B cell (primary cell): ENCODE measurements around the gene ARL3.
"Not testable (repeated sequence)": the region's sequence is repeated elsewhere in the genome, so short reads cannot be mapped to it uniquely, and the experiment has no call there.

Experiments used
- CTCF ChIP-seq: fragments of 200-600 bp; IDR thresholded peaks from one replicate; pipeline ENCODE4 v1.8.0; 2022; ENCODE audit warnings: antibody characterized with exemption, mild to moderate bottlenecking
- EZH2 ChIP-seq: IDR thresholded peaks from 2 replicates; pipeline ENCODE4 v1.6.1; 2012; ENCODE audit warnings: borderline replicate concordance, low read depth, mild to moderate bottlenecking, moderate library complexity, low read length; ENCODE audit not compliant: insufficient read depth, poor library complexity, severe bottlenecking

DNA sequence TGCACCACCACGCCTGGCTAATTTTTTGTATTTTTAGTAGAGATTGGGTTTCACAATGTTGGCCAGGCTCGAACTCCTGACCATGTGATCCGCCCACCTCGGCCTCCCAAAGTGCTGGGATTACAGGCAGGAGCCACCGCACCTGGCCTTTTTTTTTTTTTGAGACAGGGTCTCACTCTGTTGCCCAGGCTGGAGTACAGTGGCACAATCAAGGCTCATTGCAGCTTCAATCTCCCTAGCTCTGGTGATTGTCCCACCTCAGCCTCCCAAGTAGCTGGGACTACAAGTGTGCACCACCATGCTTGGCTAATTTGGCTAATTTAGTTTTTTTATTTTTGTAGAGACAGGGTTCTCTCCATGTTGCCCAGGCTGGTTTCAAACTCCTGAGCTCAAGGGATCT is 28.1 kb upstream of the ARL3 start:
- TF ChIP-seq CTCF, EZH2: not testable (repeated sequence)
